Eye (tissue), 1 donor: Measurements from ENCODE around the gene ADAD2.

Source experiments
- DNase-seq: peaks from one replicate; pipeline ENCODE4 v3.0.0-alpha.2; 2015

ADAD2 gene

DNA sequence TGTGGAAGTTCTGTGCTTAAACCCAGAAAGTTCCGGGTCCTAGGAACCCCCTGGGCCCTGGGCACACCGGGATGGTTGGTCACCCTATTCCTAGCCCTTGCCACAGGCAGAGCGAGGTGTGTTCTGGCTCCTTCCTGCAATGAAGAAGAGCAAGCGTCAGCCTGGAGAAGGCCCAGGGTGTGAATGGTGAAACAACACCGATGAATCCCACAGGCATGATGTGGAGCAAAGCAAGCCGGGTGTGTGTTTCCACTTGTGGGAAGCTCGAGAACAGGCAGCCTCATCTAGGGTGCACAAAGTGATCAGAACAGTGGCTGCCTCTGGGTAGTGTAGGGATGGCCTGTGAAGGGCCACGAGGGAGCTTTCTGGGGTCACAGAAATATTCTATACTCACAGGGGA lies 35.1 kb downstream of the ADAD2 start:
- DNase-seq = no peak

DNA sequence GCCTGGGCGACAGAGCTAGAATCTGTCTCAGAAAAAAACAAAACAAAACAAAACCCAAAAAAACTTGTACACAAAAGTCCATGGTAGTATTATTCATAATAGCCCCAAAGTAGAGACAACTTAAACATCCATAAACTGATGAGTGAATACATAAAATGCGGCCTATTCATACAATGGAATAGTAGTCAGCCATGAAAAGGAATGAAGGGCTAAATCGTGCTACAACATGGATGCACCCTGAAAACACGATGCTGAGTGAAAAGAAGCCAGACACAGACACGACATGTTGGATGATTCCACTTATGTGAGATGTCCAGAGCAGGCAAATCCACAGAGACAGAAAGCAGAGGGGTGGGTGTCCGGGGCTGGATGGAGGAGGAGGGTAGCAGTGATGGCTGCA lies 36.6 kb downstream of the ADAD2 start:
- no peak for DNase-seq

DNA sequence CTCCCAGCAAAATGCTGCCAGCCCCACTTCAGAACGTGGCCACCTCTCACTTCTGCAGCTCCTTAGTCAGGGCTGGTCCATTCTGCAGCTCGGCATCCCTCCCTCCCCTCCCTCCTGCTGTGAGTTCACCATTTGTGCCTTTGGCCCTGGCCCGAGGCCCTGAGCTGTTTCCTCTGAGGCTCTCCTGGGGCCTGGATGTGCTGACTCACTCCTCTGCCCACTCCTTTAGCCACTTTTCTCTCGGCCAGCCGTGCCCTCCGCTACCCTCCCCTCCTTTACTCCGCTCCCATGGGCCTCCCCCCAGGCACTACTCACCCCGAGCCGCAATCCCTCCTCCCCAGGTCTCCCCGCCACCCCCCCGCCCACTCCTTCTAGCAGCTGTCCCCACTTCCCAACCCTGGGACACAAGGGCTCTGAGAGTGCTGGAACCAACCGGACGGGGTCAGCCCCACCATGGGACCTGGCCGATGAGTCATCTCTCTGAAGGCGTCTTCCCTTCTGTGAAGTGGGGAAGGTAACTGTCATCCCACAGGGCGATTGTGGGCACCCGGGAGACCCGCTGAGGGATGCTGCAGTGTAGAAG lies 37.4 kb downstream of the ADAD2 start:
- peak; percentile 70 for DNase-seq

- no peak for DNase-seq
These were observed 38.5 kb downstream of the ADAD2 start for GRCh38 chr16:84229471-84229870.

- no peak for DNase-seq
These were observed 41.1 kb downstream of the ADAD2 start for GRCh38 chr16:84232060-84232459.

DNA sequence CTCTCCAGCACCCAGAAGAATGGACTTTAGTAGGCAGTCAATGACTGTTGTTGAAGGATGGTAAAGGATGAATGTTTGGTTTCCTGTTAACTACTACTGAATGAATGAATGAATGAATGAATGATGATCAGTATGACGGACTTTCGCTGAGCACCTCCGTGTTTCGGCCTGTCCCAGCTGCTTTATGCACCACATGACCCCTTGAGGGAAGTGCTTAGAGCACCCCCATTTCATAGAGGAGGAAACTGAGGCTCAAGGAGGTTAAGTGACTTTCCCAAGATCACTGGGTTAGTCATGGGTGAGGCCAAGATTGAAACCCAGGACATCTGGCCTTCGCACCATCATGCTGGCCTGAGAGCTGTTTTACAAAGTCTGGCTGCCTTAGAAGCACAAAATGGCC lies 42.0 kb downstream of the ADAD2 start:
- no peak for DNase-seq

GRCh38 chr16:84233748-84234147 lies 42.8 kb downstream of the ADAD2 start:
- no peak for DNase-seq

DNA sequence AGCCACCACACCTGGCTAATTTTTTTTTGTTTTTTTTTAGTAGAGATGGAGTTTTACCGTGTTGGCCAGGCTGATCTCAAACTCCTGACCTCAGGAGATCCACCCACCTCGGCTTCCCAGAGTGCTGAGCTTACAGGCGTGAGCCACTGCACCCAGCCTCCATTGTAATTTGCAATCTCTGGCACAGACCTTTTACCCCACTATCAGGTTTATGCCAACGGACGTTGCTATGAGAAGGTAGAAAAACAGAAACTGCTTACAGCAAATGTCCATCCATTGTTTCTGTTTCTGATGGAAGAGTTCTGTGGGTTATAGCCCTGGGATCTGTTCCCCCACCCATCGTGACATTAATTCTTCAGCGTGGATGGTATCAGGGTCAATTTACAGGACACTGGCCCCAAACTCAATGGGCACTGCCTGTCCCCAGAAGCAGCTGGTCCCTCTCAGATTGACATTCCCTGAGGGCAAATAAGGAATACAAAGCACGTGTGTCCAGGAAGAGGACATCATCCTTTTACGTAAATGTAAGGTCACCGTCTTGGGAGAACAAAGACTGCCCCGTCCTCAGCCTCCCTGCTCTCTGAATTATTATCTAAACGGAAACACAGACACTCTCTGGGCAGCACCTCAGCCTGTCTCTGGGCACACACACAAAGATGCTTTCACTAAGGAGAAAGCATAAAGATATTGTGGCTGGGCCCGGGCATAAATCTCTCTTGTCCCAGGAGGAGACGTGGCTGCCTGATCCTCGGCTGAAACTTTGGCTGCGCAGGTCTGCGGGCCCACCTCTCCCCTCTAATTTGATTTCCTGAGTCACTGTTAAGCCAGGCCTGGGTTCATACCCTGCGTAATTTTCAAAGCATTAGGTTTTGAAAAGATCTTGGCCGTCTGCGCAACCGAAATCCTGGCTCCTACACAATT lies 43.6 kb downstream of the ADAD2 start:
- peak; percentile 42 for DNase-seq

DNA sequence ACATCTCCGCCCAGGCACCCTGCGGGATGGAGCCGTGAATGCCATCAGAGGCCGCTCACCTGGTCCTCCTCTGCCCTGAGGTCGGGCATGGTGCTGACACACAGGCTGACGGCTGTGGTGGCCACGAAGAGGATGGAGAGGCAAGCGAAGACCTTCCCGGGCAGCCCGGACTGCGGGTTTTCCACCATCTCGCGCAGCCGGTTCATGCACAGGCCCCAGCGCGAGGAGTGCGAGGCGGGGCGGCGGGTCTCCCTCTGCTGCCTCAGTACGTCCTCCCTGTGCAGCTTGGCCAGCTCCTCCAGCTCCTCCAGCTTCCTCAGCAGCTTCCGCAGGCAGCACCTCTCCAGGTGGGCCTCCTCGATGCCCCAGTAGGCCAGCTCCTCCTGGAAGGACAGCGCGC lies 45.7 kb downstream of the ADAD2 start:
- DNase-seq = no peak

- no peak for DNase-seq
These were observed 47.2 kb downstream of the ADAD2 start for GRCh38 chr16:84237994-84238750.

GRCh38 chr16:84239141-84239769 lies 48.3 kb downstream of the ADAD2 start:
- no peak for DNase-seq

- peak; percentile 42 for DNase-seq
These were observed 49.0 kb downstream of the ADAD2 start, which contains the start of gene KCNG4 for GRCh38 chr16:84239909-84240308. KCNG4 (minus strand) TSS chr16:84240012; CDS start chr16:84237485, 2,527 bp downstream.

- no peak for DNase-seq
These were observed 49.5 kb downstream of the ADAD2 start for GRCh38 chr16:84240455-84240854.

GRCh38 chr16:84241778-84242177 lies 50.8 kb downstream of the ADAD2 start:
- no peak for DNase-seq

GRCh38 chr16:84242839-84243238 lies 51.9 kb downstream of the ADAD2 start:
- DNase-seq = no peak

- DNase-seq = no peak
These were observed 52.8 kb downstream of the ADAD2 start for GRCh38 chr16:84243732-84244131.

GRCh38 chr16:84244728-84245127 lies 53.8 kb downstream of the ADAD2 start:
- DNase-seq = no peak

- no peak for DNase-seq
These were observed 55.2 kb downstream of the ADAD2 start for GRCh38 chr16:84245956-84246678.

DNA sequence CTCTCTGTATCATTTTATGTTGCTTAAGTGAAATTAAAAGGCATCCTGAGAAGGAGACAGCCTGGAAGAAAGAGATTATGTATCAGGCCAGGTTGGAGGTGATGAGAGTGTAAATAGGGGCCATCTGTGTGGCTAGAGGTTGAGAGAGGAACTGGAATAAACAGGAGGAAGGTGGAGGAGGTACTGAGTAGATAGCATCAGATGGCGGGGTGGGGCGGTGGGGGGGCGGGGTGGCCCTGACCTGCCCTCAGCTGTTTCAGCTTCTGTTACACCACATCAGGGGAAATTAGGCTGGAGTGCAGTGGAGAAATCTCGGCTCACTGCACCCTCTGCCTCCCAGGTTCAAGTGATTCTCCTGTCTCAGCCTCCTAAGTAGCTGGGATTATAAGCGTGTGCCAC lies 55.7 kb downstream of the ADAD2 start:
- no peak for DNase-seq
